HG03045 (cell line): ENCODE data around the gene ELMO1.

Source experiments
- ATAC-seq: cut with Tn5 transposase; IDR thresholded peaks from one replicate; pipeline ENCODE4 v1.9.1; 2021; ENCODE audit warnings: mild to moderate bottlenecking, moderate library complexity; ENCODE audit not compliant: unreplicated experiment

The ELMO1 gene

GRCh38 chr7:37320140-37320847, 128.4 kb downstream of the ELMO1 start:
- no peak for ATAC-seq

- ATAC-seq = no peak
These were observed 130.1 kb downstream of the ELMO1 start for GRCh38 chr7:37318541-37318940.

- ATAC-seq = no peak
These were observed 132.6 kb downstream of the ELMO1 start for GRCh38 chr7:37315772-37316715.

GRCh38 chr7:37312608-37313007, 136.1 kb downstream of the ELMO1 start:
- ATAC-seq = no peak

GRCh38 chr7:37311355-37311754, 137.3 kb downstream of the ELMO1 start:
- no peak for ATAC-seq

- no peak for ATAC-seq
These were observed 138.2 kb downstream of the ELMO1 start for GRCh38 chr7:37310327-37311080.

GRCh38 chr7:37309493-37309892, 139.2 kb downstream of the ELMO1 start:
- no peak for ATAC-seq

GRCh38 chr7:37304921-37305320, 143.7 kb downstream of the ELMO1 start:
- no peak for ATAC-seq

- ATAC-seq = no peak
These were observed 151.1 kb downstream of the ELMO1 start for GRCh38 chr7:37297546-37297945.

- no peak for ATAC-seq
These were observed 153.3 kb downstream of the ELMO1 start for GRCh38 chr7:37295401-37295800.

GRCh38 chr7:37290731-37291130, 157.9 kb downstream of the ELMO1 start:
- ATAC-seq = no peak

- ATAC-seq = no peak
These were observed 158.9 kb downstream of the ELMO1 start for GRCh38 chr7:37289781-37290180.

- ATAC-seq = no peak
These were observed 159.3 kb downstream of the ELMO1 start for GRCh38 chr7:37289367-37289766.

GRCh38 chr7:37287131-37287855, 161.4 kb downstream of the ELMO1 start:
- ATAC-seq = no peak

GRCh38 chr7:37286454-37286832, 162.2 kb downstream of the ELMO1 start:
- no peak for ATAC-seq

GRCh38 chr7:37285706-37286453, 162.8 kb downstream of the ELMO1 start:
- ATAC-seq = no peak

- ATAC-seq = no peak
These were observed 163.8 kb downstream of the ELMO1 start for GRCh38 chr7:37284805-37285231.

GRCh38 chr7:37284285-37284684, 164.4 kb downstream of the ELMO1 start:
- ATAC-seq = no peak

GRCh38 chr7:37283716-37284115, 164.9 kb downstream of the ELMO1 start:
- ATAC-seq = no peak

GRCh38 chr7:37282927-37283326, 165.7 kb downstream of the ELMO1 start:
- ATAC-seq = no peak
